Measurements from ENCODE around the gene DCAF4. TPM values are rescaled to one million over a fixed set of nuclear protein-coding genes. Genes with fewer than 3 reads are reported as not detected.

The DCAF4 gene
- total RNA-seq, 2 experiments from 2014 or later: 16.0 to 21.7 TPM

GRCh38 chr14:72970824-72971434 is 44.7 kb downstream of the DCAF4 start:
- no peaks in the 10 kb centered on the region for H3K9me3 Mint-ChIP-seq (ENCODE audit: low read depth)
- ChIA-PET CTCF (interaction anchor here (1.1 kb wide), 1 partner anchor 8 kb away, joined by 4 read pairs; no protein-coding TSS in a partner anchor), POLR2A (no interaction called here)
- no peak overlapping the region for H3K4me3 Mint-ChIP-seq
- no peaks in the 10 kb centered on the region for H3K27me3 Mint-ChIP-seq
- H3K27ac Mint-ChIP-seq: no peak overlapping the region
- ATAC-seq (no peak), DNase-seq (no peak)
- H3K4me1 Mint-ChIP-seq: no peaks in the 10 kb centered on the region
- intact Hi-C loops (cut with DNase I, micrococcal nuclease): no loop called here
- peaks cover 27% of the 10 kb centered on the region for H3K36me3 Mint-ChIP-seq (ENCODE audit: low read depth)

- intact Hi-C loops (cut with DNase I, micrococcal nuclease): no loop called here
- ChIA-PET POLR2A (no interaction called here), CTCF (interaction anchor here (1.3 kb wide), 1 partner anchor 26 kb away, joined by 3 read pairs; no protein-coding TSS in a partner anchor)
- Mint-ChIP-seq H3K36me3 (ENCODE audit: low read depth) (peaks cover 38% of the 10 kb centered on the region), H3K4me3 (no peak overlapping the region), H3K9me3 (ENCODE audit: low read depth) (no peaks in the 10 kb centered on the region), H3K27me3 (no peaks in the 10 kb centered on the region), H3K27ac (no peak overlapping the region), H3K4me1 (no peaks in the 10 kb centered on the region)
- no peak for DNase-seq
- ATAC-seq: no peak
These were observed 48.4 kb downstream of the DCAF4 start for GRCh38 chr14:72974661-72975060.

GRCh38 chr14:72975770-72976169 is 49.5 kb downstream of the DCAF4 start:
- Mint-ChIP-seq H3K36me3 (ENCODE audit: low read depth) (peaks cover 33% of the 10 kb centered on the region), H3K4me3 (no peak overlapping the region), H3K4me1 (no peaks in the 10 kb centered on the region), H3K9me3 (ENCODE audit: low read depth) (no peaks in the 10 kb centered on the region), H3K27me3 (no peaks in the 10 kb centered on the region), H3K27ac (no peak overlapping the region)
- ATAC-seq: no peak
- intact Hi-C loops (cut with DNase I, micrococcal nuclease): no loop called here
- POLR2A ChIA-PET: no interaction called here
- CTCF ChIA-PET: no interaction called here
- DNase-seq: peak; percentile 49

- ChIA-PET CTCF (no interaction called here), POLR2A (no interaction called here)
- no peaks in the 10 kb centered on the region for H3K27me3 Mint-ChIP-seq
- H3K4me3 Mint-ChIP-seq: no peak overlapping the region
- DNase-seq: no peak
- H3K4me1 Mint-ChIP-seq: no peaks in the 10 kb centered on the region
- no peak for ATAC-seq
- intact Hi-C loops (cut with DNase I, micrococcal nuclease): no loop called here
- no peak overlapping the region for H3K27ac Mint-ChIP-seq
- peaks cover 32% of the 10 kb centered on the region for H3K36me3 Mint-ChIP-seq (ENCODE audit: low read depth)
- no peaks in the 10 kb centered on the region for H3K9me3 Mint-ChIP-seq (ENCODE audit: low read depth)
These were observed 52.6 kb downstream of the DCAF4 start for GRCh38 chr14:72978856-72979255.

- POLR2A ChIA-PET: no interaction called here
These were observed 54.6 kb downstream of the DCAF4 start for GRCh38 chr14:72980863-72981262.

GRCh38 chr14:72982146-72982708 is 56.0 kb downstream of the DCAF4 start:
- H3K9me3 Mint-ChIP-seq (ENCODE audit: low read depth): no peaks in the 10 kb centered on the region
- H3K4me3 Mint-ChIP-seq: no peak overlapping the region
- peaks cover 31% of the 10 kb centered on the region for H3K36me3 Mint-ChIP-seq (ENCODE audit: low read depth)
- no peaks in the 10 kb centered on the region for H3K27me3 Mint-ChIP-seq
- intact Hi-C loops (cut with DNase I, micrococcal nuclease): no loop called here
- ChIA-PET POLR2A (no interaction called here), CTCF (interaction anchor here (0.7 to 0.9 kb wide), 2 partner anchors 259 to 660 kb away, joined by 3 to 4 read pairs; no protein-coding TSS in a partner anchor)
- no peak for ATAC-seq
- no peak overlapping the region for H3K27ac Mint-ChIP-seq
- H3K4me1 Mint-ChIP-seq: no peaks in the 10 kb centered on the region
- DNase-seq: no peak

More at GRCh38 chr14:72980863-72981262, 54.6 kb downstream of the DCAF4 start:
- Mint-ChIP-seq H3K9me3 (ENCODE audit: low read depth) (no peaks in the 10 kb centered on the region), H3K27me3 (no peaks in the 10 kb centered on the region), H3K27ac (no peak overlapping the region), H3K4me1 (no peaks in the 10 kb centered on the region), H3K36me3 (ENCODE audit: low read depth) (peaks cover 34% of the 10 kb centered on the region), H3K4me3 (no peak overlapping the region)
- DNase-seq (no peak), ATAC-seq (no peak)
- intact Hi-C loops (cut with DNase I, micrococcal nuclease): no loop called here
- CTCF ChIA-PET: interaction anchor here (0.6 kb wide), 1 partner anchor 10 kb away, joined by 3 read pairs; no protein-coding TSS in a partner anchor

GRCh38 chr14:72986214-72986613 is 60.0 kb downstream of the DCAF4 start:
- Mint-ChIP-seq H3K27me3 (no peaks in the 10 kb centered on the region), H3K4me3 (no peak overlapping the region), H3K27ac (no peak overlapping the region), H3K36me3 (ENCODE audit: low read depth) (peaks cover 23% of the 10 kb centered on the region), H3K4me1 (no peaks in the 10 kb centered on the region), H3K9me3 (ENCODE audit: low read depth) (no peaks in the 10 kb centered on the region)
- ATAC-seq: peak; percentile 61
- DNase-seq: peak; percentile 10
- POLR2A ChIA-PET: interaction anchor here (0.6 kb wide), 1 partner anchor 101 kb away, joined by 4 read pairs; no protein-coding TSS in a partner anchor
- intact Hi-C loops (cut with DNase I, micrococcal nuclease): no loop called here
- CTCF ChIA-PET: interaction anchor here (3.1 kb wide), 1 partner anchor 37 kb away, joined by 10 read pairs; no protein-coding TSS in a partner anchor

GRCh38 chr14:72986857-72987256 is 60.6 kb downstream of the DCAF4 start:
- Mint-ChIP-seq H3K9me3 (ENCODE audit: low read depth) (no peaks in the 10 kb centered on the region), H3K36me3 (ENCODE audit: low read depth) (peaks cover 23% of the 10 kb centered on the region), H3K4me1 (no peaks in the 10 kb centered on the region), H3K4me3 (no peak overlapping the region), H3K27me3 (no peaks in the 10 kb centered on the region), H3K27ac (no peak overlapping the region)
- ChIA-PET CTCF (interaction anchor here (3.1 kb wide), 1 partner anchor 38 kb away, joined by 10 read pairs; no protein-coding TSS in a partner anchor), POLR2A (interaction anchor here (0.6 kb wide), 1 partner anchor 101 kb away, joined by 4 read pairs; no protein-coding TSS in a partner anchor)
- DNase-seq: no peak
- ATAC-seq: peak; percentile 26
- intact Hi-C loops (cut with DNase I, micrococcal nuclease): no loop called here

GRCh38 chr14:72990171-72990570 is 63.9 kb downstream of the DCAF4 start:
- no peak for DNase-seq
- Mint-ChIP-seq H3K4me1 (no peaks in the 10 kb centered on the region), H3K27ac (no peak overlapping the region), H3K4me3 (no peak overlapping the region), H3K27me3 (no peaks in the 10 kb centered on the region), H3K36me3 (ENCODE audit: low read depth) (peaks cover 17% of the 10 kb centered on the region), H3K9me3 (ENCODE audit: low read depth) (no peaks in the 10 kb centered on the region)
- intact Hi-C loops (cut with DNase I, micrococcal nuclease): no loop called here
- POLR2A ChIA-PET: interaction anchor here (0.7 kb wide), 1 partner anchor 1156 kb away, joined by 3 read pairs; no protein-coding TSS in a partner anchor
- no peak for ATAC-seq
- CTCF ChIA-PET: interaction anchor here (0.6 to 1.8 kb wide), 2 partner anchors 15 to 84 kb away, joined by 3 to 4 read pairs; no protein-coding TSS in a partner anchor

- H3K9me3 Mint-ChIP-seq (ENCODE audit: low read depth): no peaks in the 10 kb centered on the region
- ATAC-seq (no peak), DNase-seq (no peak)
- no peak overlapping the region for H3K4me3 Mint-ChIP-seq
- ChIA-PET POLR2A (no interaction called here), CTCF (interaction anchor here (1.1 kb wide), 1 partner anchor 485 kb away, joined by 3 read pairs; no protein-coding TSS in a partner anchor)
- H3K36me3 Mint-ChIP-seq (ENCODE audit: low read depth): peaks cover 19% of the 10 kb centered on the region
- intact Hi-C loops (cut with DNase I, micrococcal nuclease): no loop called here
- H3K27me3 Mint-ChIP-seq: no peaks in the 10 kb centered on the region
- no peaks in the 10 kb centered on the region for H3K4me1 Mint-ChIP-seq
- H3K27ac Mint-ChIP-seq: no peak overlapping the region
These were observed 70.7 kb downstream of the DCAF4 start for GRCh38 chr14:72996916-72997315.

- no peak overlapping the region for H3K4me3 Mint-ChIP-seq
- H3K9me3 Mint-ChIP-seq (ENCODE audit: low read depth): no peaks in the 10 kb centered on the region
- no peak overlapping the region for H3K27ac Mint-ChIP-seq
- no peak for DNase-seq
- POLR2A ChIA-PET: interaction anchor here (0.6 kb wide), 2 partner anchors 53 to 522 kb away, joined by 4 to 6 read pairs; no protein-coding TSS in a partner anchor
- intact Hi-C loops (cut with DNase I, micrococcal nuclease): no loop called here
- peaks cover 11% of the 10 kb centered on the region for H3K36me3 Mint-ChIP-seq (ENCODE audit: low read depth)
- no peaks in the 10 kb centered on the region for H3K27me3 Mint-ChIP-seq
- CTCF ChIA-PET: interaction anchor here (0.6 to 1.1 kb wide), 3 partner anchors 99 to 548 kb away, joined by 3 to 5 read pairs (median 3); no protein-coding TSS in a partner anchor
- no peak for ATAC-seq
- no peaks in the 10 kb centered on the region for H3K4me1 Mint-ChIP-seq
These were observed 72.1 kb downstream of the DCAF4 start for GRCh38 chr14:72998252-72998903.
